ENCODE results near the gene KIF14. TPM values are rescaled to one million over a fixed set of nuclear protein-coding genes. Genes with fewer than 3 reads are reported as not detected.
"Not testable (repeated sequence)": the region's sequence is repeated elsewhere in the genome, so short reads cannot be mapped to it uniquely, and the experiment has no call there.

The KIF14 gene
- total RNA-seq, 1 donor from 2014 or later: 1.9 TPM

DNA sequence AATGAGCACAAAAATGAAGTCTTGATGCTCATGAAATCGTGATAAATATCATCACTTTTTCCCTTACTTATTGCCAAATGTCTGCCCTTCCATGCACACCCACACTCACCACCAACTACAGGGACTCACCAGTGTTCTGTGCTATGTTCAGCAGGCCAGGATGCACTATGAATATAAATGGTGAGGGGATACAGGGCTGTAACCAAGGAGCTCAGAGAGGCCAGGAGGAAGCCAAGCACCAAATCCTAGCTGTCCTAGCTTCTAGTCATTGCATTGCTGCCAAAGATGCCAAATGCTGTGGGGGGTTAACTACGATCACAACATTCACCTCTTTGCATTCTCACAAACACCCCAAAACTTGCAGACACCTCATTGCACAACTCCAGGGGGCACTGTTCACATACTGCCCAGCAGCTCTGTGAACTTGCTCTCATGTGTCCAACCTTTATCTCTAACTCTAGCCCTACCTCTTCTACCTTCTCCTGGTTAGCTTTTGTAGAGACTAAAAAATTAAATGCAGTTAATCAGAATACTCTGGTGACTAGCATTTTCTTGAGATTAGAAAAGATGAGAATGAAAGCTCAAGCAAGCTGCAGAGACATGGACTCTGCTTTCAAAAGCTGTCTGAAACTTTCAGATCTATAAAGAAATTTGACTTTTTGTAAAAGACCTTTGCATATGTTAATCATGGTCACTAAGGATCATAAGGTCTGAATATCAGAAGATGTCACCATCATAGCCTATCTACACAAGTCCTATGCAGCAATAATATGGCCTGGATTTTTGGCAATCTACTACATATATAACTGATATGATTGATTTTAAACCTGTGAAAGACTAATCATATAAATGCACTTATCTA, 13.9 kb upstream of the KIF14 start:
- no peak for DNase-seq

DNA sequence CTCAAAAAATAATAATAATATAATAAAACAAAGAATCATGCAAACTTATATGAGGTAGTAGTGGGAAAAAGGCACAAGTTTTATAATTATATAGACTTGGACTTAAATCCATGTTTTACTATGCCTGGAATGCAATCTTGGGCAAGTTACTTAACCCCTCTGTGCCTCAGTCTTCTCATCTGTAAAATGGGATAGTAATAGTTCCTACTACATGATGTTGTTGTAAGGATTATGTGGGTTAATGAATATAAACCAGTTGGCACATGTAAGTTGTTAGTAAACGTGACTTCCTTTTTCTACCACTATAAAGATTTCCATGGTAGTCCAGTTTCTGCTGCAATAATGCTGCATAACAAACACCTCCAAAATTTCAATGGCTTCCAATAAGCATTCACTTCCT, 10.8 kb upstream of the KIF14 start:
- DNase-seq: no peak

DNA sequence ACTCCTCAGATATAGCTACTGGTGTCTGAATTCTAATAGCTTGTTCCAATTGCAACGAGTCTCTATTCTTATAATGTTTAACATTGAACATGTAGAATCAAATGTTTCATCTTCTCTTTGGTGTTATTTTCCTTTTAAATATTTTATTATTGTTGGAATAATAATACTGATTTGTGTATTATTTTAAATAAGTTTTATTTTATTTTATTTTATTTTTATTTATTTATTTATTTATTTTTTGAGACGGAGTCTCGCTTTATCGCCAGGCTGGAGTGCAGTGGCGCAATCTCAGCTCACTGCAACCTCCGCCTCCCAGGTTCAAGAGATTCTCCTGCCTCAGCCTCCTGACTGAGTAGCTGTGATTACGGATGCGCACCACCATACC, 10.0 kb upstream of the KIF14 start:
- not testable (repeated sequence) for DNase-seq

DNA sequence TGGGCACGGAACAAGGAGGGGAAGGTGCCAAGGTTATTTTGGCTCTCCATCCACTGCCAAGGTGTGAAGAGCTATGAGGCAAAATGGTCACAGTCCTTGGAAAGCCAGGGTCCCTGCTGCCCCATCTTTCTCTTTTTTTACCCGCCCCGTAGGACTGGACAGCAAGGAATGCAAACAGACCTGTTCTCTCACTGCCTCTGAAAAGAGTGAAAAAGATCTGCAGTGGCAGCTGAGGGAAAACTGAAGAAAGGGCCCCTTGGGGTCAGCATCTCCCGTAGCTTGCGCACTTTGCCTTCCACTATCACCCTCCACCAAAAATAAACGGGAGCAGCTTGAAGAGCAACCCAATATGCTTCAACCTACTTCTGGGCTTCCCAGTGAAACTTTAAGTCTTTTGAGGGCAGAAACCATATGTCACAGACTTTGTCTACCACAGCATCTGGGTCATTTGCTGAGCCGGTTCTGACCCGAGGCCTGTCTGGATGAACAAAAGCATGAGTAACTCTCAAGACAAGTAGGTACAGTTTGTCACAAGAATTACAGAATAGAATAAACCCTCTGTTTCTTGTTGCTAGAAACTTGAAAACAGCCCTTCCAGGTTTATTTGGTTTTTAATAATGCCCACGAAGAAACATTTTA, 9.4 kb upstream of the KIF14 start:
- no peak for DNase-seq

DNA sequence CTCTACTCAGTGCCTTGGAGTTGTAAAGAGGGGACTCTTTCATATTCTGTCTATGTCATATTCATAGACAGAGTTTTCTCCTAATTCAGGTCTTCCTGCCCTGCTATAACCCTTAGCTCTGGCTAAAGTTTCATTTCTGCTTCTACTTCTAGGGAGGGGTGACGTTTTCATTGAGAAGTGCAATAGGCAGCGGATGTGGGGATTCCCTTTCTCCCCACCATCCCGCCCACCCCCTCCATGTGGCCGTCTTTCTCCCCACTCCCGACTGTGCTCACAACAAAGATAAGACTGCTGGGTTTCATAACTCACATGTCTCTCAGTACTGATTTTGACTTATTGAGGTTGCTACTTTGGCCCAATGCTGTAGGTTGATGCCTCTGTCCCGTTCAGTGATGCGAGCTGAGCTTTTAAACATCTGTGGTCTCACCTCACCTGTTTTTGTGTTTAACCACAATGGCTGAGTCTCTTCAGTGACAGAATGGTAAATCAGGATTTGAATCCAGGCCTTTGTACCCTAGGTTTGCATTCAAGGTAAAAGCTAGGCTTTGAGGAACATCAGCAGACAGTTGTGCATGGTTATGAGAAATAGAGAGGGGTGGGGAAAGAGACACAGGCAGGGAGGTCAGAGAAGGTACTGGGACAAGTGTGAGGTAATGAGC, 7.8 kb upstream of the KIF14 start:
- DNase-seq: no peak

DNA sequence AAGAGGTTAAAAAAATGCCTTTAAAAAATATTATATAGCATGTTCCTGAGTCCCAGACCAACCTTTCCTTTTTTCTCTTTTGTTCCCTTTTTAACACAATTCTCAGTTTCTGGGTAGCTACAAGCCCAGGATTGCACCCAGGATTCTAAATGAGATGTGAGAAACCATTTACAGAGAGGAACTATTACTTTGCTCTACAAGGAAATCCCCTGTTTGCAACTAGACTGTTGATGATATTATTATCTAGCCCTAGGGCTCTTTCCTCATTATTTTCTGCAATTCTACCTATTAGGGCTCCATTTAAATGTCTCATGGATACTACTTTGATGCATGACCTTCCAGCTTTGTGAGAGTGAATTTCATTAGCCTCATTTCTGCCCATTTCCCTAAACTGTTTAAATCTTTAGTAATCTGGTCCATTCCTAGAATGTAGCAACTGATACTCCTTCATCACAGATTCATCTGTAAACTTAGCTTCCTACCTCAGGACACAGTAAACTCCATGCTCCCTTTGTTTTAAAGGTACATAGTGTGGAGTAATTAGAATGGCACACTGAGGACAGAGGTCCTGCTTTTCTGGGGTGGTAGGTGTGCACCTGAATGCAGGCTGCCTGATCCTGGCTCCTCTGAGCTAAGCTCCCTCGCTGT, 7.1 kb upstream of the KIF14 start:
- DNase-seq: no peak

DNA sequence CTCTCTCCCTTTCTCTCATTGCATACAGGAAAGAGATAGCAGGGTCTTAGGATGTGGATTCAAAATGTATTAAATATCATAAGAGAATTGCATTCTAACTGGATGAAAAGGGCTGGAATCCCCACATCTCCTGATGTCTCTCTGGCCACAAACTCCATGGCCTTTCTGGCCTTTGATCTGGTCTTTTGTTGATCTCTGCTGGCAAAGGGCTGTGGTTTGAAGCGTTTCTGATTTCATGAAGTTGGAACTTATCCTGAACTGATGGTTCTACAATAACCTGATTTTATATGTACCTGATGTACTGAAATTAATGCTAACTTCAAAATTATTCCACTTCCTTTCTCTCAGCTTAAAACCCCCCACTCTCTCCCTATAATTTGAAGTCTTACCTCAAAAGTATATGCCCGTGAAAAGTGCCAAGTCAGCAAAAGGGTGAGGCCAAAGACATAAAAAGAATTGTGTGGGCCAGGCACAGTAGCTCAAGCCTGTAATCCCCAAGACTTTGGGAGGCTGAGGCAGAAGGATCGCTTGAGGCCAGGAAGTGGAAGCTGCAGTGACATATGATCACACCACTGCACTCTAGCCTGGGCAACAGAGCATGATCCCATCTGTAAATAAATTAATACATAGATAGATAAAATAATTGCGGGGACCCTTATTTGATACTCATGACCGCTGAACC, 6.4 kb upstream of the KIF14 start:
- DNase-seq: no peak

DNA sequence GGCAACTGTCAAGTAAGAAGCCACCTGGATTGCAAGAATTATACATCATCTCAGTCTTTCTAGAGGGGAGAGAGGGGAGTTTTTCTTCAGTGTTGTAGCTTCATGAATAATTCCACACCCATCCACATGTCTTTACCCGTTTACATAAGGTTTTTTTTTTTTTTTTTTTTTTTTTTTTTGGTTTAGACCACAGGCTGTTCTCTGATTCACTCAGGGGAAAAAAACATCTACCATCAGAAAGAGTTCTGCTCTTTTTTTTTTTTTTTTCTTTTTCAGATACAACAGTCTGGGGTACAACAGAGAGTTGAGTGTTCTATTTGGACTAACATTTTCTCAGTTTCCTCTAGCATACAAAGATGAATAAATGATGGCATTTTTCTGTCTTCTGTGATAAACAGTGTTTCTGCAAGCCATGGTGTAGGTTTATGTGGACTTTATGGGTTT, 4.9 kb upstream of the KIF14 start:
- DNase-seq: no peak

DNA sequence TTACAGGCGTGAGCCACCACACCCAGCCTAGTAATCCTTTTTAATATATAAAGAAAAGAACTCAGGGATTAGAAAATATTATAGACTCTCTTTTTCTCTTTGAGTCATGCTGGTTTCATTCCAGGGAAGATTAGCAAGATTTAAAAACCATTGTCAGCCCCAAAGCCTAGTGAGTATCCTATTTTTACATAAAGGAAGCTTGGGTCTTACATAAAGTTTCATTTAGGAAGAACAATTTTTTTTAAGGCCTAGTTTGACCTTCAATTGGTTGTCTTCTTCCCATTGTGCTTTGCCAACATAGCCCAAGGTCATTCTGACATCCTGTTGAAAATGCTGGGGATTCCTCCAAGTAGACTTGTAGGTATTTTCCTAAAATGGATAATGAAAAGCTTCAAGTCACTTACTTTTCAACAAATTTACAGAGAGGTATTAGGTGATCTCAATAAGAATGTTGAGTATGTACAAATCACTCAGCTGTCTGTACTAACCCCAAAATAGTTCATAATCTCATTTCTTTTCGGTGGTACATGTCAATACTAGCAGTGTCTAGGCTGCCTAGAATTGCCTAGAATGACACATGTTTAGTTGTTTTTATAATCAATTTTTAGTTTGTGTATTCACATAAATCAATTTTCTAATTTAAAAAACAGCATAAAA, 4.3 kb upstream of the KIF14 start:
- no peak for DNase-seq

DNA sequence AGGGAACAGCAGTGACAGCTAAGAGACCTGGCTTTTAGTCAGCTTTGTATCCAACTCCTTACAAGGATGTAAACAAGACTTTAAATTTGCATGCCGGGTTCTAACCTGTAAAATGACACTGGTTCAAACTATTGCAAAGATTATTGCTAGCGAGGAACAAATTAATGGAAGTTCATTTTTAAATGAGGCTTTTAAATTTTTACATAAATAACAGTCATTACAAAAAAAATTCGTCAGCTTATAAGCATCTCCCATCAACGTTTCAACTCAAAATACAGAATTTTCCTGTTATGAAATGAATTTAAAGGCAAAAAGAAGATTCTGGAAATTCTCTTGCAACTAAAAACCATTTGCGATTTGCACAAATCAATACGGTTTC, 668 bp downstream of the KIF14 start:
- DNase-seq: no peak

DNA sequence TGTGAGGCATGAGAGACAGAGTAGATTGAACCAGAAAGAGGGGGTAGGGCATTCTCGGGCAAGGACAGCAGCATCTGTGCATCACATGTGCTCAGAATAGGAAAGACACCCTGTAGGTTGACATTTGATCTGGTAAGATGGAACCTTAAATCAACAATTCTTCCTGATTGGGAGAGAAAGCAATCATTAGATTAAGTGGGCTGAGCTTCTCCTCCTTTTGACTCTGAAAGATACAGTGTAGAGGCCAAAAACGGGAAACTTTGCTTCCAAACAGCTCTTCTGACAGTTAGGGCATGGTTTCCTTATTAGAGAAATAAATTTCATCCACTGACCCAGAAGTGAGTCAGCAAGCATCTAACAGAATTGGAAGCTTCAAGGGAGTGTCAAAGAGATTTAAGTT, 9.7 kb downstream of the KIF14 start:
- no peak for DNase-seq

DNA sequence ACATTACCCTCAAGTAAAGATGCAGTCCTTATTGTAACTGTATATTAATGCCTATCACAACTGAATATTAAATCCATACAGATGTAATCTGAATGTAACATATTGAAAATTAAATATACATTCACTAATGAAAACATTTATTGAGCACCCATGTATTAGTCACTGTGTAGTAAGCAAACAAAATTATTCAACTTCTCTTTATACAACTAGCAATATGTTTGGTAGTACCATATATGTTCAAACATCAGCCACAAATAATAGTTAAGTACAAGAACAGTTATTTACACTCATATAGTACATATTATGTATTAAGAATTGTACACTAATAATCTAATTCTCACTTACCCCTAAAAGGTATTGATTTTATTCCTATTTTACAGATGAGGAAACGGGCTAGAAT, 17.9 kb downstream of the KIF14 start:
- DNase-seq: no peak

DNA sequence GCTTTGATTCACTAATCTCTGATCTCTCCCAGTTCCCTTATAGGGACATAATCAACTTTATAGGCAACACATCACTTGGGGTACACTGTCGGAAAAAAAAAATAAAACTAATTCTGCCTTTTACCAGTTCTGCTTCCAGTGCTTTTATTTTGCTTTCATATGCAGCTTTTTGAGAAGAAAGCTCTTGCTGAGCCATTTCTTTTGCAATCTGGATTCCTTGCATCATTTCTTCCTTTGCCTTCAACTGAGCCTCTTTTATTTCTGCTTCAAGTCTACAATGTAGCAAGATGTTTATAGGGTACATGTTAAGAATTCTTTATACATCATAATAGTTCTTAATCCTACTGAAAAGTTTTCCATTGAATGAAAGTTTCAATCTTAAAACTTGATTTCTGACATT, 30.6 kb downstream of the KIF14 start:
- no peak for DNase-seq

DNA sequence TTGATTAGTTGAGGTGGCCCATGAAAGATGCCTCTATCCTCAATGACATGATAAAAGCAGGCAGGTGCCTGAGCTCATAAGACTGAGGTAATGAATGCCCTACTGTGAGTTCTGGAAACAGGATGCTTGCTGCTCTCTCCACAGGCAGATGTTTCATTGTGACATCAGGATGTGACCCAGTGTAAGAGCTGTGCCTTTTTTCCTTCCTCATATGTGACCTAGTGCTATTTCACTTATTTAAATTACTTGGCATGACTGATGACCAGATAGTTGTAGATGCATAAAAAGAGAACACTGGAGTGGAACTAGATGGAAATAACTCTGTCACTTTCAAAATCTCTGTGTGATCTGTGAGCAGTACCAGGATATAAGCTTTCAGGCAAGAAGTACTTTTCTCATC, 31.9 kb downstream of the KIF14 start:
- DNase-seq: no peak

DNA sequence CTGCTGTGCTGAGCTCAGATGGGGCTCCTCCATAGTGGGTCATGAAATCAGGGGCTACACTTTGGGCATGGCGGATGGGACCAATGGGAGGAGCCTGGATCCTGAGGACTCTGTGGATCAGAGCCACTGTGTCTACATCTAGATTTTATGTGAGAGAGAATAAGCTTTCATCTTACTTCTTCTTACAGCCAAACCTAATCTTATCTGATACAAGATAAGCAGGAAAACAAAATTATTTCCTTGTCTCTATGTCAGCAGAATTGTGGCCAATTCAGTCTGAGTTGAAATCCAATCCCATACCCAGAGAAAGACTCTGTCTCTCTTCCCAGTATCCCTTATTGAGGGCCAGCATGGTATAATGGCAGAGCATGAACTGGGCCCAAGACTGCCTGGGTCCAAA, 56.2 kb downstream of the KIF14 start:
- no peak for DNase-seq

DNA sequence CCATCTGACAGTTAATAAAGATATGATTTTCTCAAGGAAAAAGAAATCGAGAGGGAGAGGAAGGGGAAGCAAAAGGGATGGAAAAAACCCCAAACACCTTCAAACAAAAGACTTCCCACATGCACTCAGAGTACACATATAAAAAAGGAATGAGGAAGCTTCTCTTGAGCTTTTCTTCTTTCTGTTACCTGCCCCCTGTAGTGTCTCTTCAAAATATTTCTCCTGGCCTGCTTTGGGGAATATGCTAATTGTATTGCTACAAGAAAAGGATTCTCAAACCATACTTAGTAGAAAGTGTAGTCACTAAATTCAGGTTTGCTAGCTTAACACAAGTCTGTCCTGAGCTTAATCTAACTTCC, 58.7 kb downstream of the KIF14 start:
- DNase-seq: no peak

DNA sequence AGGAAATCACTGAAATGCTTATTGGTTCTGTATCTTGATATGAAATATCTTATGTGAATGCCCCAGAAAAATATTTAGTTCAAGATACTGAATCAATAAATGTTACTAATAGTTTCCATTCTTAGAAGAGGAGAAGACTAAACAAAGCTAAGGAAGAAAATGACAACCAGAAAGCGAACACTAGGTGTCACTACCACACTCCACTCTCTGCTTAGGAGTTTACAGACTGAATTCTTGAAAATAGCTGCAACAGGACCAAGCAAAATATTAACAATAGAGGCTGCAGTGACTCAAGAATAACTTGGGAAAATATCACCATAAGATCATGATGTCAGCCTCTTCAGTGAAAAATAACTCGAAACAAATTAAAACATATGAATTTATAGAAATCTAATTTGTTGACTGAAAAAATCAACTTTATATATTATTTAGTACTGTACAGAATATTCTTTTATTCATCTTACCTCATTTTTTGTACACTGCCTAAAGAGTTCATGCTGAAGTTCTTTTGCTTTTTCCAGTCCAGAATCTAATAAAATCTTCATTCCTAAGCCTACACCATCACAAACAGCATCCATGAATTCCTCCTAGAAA, 61.6 kb downstream of the KIF14 start:
- no peak for DNase-seq

DNA sequence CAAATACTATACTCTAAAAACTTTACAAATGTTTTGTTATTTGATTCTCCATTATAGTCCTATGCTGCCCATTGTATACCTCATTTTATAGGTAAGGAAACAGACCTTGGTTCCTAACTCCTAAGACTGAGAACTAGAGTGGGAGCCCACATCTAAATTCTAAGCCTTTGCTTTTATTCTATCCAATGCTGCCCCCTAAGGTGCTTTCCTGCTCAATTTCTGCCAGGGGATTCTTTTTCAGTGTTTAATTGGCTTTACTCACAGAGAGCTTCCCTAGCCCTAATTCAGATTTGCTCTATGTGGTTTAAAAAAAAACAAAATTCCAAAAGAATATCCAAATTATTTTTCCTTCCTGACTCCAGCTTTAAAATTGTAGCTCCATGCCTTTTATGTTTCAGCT, 64.5 kb downstream of the KIF14 start:
- DNase-seq: no peak

DNA sequence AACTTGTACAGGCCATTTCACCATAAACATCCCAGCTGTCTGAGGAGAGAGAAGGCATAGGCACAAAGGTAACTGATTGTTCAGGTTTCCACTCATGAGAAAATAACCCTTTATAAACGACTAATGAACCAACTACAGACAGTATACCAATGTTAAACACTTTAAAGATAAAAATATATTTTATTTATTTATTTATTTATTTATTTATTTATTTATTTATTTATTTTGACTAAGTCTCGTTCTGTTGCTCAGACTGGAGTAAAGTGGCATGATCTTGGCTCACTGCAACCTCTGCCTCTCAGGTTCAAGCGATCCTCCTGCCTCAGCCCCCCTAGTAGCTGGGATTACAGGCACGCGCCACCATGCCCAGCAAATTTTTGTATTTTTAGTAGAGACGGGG, 67.8 kb downstream of the KIF14 start:
- DNase-seq: not testable (repeated sequence)

DNA sequence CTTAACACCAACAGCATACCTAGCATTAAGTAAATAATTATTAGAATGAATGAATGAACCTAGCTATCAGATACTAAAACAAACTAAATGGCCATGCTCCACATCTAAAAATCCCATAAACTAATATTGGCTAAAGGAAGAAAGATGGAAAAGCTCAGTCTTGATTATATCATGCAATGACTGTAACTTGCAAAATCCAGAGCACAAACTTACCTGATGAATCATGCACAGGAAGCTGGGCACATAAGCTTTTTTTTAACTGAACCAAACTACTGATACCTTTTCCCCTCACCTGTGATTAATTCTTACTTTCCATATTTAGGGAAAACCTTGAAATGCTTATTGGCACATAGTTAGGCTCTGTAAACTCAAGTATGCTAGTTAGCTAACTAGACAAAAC, 70.2 kb downstream of the KIF14 start:
- no peak for DNase-seq

DNA sequence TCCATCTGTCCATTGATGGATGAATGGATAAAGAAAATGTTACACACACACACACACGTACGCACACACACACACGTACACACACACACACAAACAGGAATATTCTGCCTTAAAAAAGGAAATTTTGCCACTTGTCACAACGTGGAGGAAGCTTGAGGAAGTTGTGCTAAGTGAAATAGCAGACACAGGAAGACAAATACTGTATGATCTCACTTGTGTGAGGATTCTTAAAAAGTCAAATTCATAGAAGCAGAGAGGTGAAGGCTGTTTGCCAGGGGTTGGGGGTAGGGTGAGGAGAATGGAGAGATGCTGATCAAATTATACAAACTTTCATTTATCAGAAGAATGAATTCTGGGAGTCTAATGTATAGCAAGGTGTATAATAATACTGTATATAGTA, 73.2 kb downstream of the KIF14 start:
- DNase-seq: no peak

DNA sequence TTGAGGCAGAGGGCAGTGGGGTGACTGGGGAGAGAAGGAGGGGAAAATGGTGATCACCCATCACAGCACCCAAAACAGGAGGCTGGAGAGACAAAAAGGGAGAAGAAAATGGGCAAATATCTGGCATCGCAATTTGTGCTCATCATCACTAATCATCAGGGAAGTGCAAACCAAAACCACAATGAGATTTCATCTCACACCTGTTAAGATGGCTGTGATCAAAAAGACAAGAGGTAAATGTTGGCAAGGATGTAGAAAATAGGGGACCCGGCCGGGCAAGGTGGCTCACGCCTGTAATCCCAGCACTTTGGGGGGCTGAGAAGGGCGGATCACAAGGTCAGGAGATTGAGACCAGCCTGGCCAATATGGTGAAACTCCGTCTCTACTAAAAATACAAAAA, 74.0 kb downstream of the KIF14 start:
- no peak for DNase-seq
